Parathyroid adenoma (tissue), 2 donors: ENCODE data around the gene PROB1.

Experiments used
- H2AFZ ChIP-seq: fragments of 300-600 bp; sonication (generic); one replicate; pipeline ENCODE4 v1.7.0; 2017; ENCODE audit warnings: antibody characterized with exemption, mild to moderate bottlenecking
- H3K27ac ChIP-seq: fragments of 300-600 bp; sonication (generic); one replicate; pipeline ENCODE4 v1.7.0; 2017
- H3K27me3 ChIP-seq: fragments of 300-600 bp; sonication (generic); one replicate; pipeline ENCODE4 v1.7.0; 2017; ENCODE audit warnings: low read length; ENCODE audit not compliant: control insufficient read depth, insufficient read depth
- H3K36me3 ChIP-seq: fragments of 300-600 bp; sonication (generic); one replicate; pipeline ENCODE4 v1.7.0; 2017; ENCODE audit warnings: low read length; ENCODE audit not compliant: control insufficient read depth, insufficient read depth
- H3K4me1 ChIP-seq: fragments of 300-600 bp; sonication (generic); one replicate; pipeline ENCODE4 v1.7.0; 2017; ENCODE audit warnings: control low read depth
- H3K4me2 ChIP-seq: fragments of 300-600 bp; sonication (generic); one replicate; pipeline ENCODE4 v1.7.0; 2017; ENCODE audit warnings: low read length
- H3K4me3 ChIP-seq: fragments of 300-600 bp; sonication (generic); one replicate; pipeline ENCODE4 v1.7.0; 2017; ENCODE audit warnings: low read depth, low read length
- H3K79me2 ChIP-seq: fragments of 300-600 bp; sonication (generic); one replicate; pipeline ENCODE4 v1.7.0; 2017; ENCODE audit warnings: control low read depth
- H3K9ac ChIP-seq: fragments of 300-600 bp; sonication (generic); one replicate; pipeline ENCODE4 v1.7.0; 2017; ENCODE audit warnings: mild to moderate bottlenecking
- H3K9me3 ChIP-seq: fragments of 300-600 bp; sonication (generic); one replicate; pipeline ENCODE4 v1.7.0; 2017; ENCODE audit warnings: low read length; ENCODE audit not compliant: control insufficient read depth
- TF ChIP-seq, protein P1 (sequence below): fragments of 300-600 bp; sonication (generic); IDR thresholded peaks from one replicate; pipeline ENCODE4 v1.7.0; 2017; ENCODE audit warnings: antibody characterized with exemption, mild to moderate bottlenecking
- donor health status: primary hyperparathyroidism.

The PROB1 gene

GRCh38 chr5:139392324-139392677 lies 2.6 kb downstream of the PROB1 start:
- no peak overlapping the region for H3K4me3 ChIP-seq
- H3K9ac ChIP-seq, result no peak overlapping the region
- H3K79me2 ChIP-seq, result no peaks in the 10 kb centered on the region
- H3K4me1 ChIP-seq, result no peaks in the 10 kb centered on the region
- no peak overlapping the region for H3K27ac ChIP-seq
- TF ChIP-seq, protein P1, sequence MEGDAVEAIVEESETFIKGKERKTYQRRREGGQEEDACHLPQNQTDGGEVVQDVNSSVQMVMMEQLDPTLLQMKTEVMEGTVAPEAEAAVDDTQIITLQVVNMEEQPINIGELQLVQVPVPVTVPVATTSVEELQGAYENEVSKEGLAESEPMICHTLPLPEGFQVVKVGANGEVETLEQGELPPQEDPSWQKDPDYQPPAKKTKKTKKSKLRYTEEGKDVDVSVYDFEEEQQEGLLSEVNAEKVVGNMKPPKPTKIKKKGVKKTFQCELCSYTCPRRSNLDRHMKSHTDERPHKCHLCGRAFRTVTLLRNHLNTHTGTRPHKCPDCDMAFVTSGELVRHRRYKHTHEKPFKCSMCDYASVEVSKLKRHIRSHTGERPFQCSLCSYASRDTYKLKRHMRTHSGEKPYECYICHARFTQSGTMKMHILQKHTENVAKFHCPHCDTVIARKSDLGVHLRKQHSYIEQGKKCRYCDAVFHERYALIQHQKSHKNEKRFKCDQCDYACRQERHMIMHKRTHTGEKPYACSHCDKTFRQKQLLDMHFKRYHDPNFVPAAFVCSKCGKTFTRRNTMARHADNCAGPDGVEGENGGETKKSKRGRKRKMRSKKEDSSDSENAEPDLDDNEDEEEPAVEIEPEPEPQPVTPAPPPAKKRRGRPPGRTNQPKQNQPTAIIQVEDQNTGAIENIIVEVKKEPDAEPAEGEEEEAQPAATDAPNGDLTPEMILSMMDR, result no peak
- H3K9me3 ChIP-seq, result no peaks in the 10 kb centered on the region
- H3K36me3 ChIP-seq, result no peaks in the 10 kb centered on the region
- no peaks in the 10 kb centered on the region for H3K27me3 ChIP-seq
- no peak overlapping the region for H2AFZ ChIP-seq
- H3K4me2 ChIP-seq, result no peak overlapping the region

- TF ChIP-seq, protein P1, result no peak
- Histone ChIP-seq H3K4me1 (no peaks in the 10 kb centered on the region), H3K36me3 (no peaks in the 10 kb centered on the region), H3K9me3 (no peaks in the 10 kb centered on the region), H3K4me3 (no peak overlapping the region), H3K27me3 (no peaks in the 10 kb centered on the region), H3K9ac (no peak overlapping the region), H3K79me2 (no peaks in the 10 kb centered on the region), H3K27ac (no peak overlapping the region), H3K4me2 (no peak overlapping the region), H2AFZ (no peak overlapping the region)
Observed at GRCh38 chr5:139391570-139392323, 3.2 kb downstream of the PROB1 start.

GRCh38 chr5:139390639-139391569 lies 4.0 kb downstream of the PROB1 start:
- no peaks in the 10 kb centered on the region for H3K9me3 ChIP-seq
- H3K4me2 ChIP-seq, result no peak overlapping the region
- H2AFZ ChIP-seq, result no peak overlapping the region
- no peak overlapping the region for H3K27ac ChIP-seq
- peaks cover 2% of the 10 kb centered on the region for H3K4me1 ChIP-seq
- no peak overlapping the region for H3K4me3 ChIP-seq
- H3K9ac ChIP-seq, result no peak overlapping the region
- no peaks in the 10 kb centered on the region for H3K27me3 ChIP-seq
- TF ChIP-seq, protein P1, result no peak
- no peaks in the 10 kb centered on the region for H3K36me3 ChIP-seq
- no peaks in the 10 kb centered on the region for H3K79me2 ChIP-seq

DNA sequence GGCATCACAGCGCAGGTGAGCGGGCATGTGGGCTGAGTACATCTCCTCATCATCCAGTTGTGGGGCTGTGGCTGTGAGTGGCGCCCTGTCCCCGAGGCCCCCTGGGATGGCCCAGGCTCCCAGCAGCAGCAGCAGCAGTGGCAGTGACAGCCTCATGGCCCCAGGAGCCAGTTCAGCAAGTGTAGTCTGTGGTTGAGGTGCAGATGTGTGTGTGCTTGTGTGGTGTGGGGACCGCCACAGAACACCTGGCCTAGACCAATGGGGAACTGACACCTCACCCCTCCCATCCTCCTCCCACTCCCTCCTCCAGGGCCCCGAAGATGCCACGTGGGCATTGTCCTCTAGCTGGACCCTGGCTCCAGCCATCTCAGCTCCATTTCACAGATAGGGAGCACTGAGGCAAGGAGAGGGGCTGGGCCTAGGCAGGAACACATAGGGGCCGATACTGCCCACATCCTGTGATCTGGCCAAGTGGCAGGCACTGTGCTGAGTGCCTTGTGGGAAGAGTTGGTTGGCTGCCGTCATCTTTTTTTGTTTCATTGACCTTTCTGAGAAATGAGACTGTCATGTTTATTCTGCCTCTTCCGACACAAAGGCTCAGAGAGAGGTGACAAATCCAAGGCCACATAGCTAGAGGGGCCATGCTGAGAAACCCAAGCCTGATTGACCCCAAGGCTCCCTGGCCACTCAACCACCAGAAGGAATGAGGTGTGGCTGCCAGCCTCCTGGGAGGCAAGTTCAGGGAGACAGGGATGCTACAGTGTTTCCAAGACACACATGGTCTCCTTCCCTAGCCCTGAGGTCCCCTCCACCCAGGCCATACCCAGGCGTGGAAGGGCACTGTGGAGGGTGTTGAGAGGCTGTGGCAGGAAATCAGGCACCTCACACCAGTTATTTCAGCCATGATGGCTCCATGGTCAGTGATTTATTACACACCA lies 4.9 kb downstream of the PROB1 start, which contains the start of gene MZB1:
Gene MZB1 (minus strand): TSS at position 213 of the 938 bp plus-strand sequence. CDS start 57 bp downstream, at position 156.
- no peak within 1 kb of the TSS for H3K9ac ChIP-seq
- no peaks in the 10 kb centered on the region for H3K9me3 ChIP-seq
- no peaks in the 10 kb centered on the region for H3K27me3 ChIP-seq
- TF ChIP-seq, protein P1, result no peak
- no peak within 1 kb of the TSS for H3K4me3 ChIP-seq
- H3K79me2 ChIP-seq, result no peaks in the 10 kb centered on the region
- peaks cover 7% of the 10 kb centered on the region for H3K4me1 ChIP-seq
- H3K36me3 ChIP-seq, result no peaks in the 10 kb centered on the region
- H3K4me2 ChIP-seq, result no peak within 1 kb of the TSS
- no peak within 1 kb of the TSS for H3K27ac ChIP-seq
- no peak within 1 kb of the TSS for H2AFZ ChIP-seq
